ENCODE data around the gene DSC1. TPM values are rescaled to one million over a fixed set of nuclear protein-coding genes. Genes with fewer than 3 reads are reported as not detected.

The DSC1 gene
- total and polyA plus RNA-seq, 12 donors: not detected

DNA sequence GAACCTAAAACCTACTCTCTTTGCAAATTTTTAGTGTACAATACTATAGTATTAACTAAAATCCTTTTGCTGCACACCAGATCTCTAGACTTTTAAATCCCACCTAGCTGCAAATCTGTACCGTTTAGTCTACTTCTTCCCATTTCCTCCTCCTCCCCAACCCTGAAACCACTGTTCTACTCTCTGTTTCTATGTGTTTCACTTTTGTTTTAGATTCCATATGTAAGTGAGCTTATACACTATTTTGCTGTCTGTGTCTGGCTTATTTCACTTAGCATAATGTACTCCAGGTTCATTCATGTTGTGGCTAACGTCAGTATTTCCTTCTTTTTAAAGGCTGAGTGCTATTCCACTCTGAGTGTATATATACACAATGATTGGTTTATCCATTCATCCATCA is 42.1 kb downstream of the DSC1 start:
- DNase-seq: no peak
- no peaks in the 10 kb centered on the region for H3K36me3 ChIP-seq (replicated peaks in 1 of 2)
- H3K27me3 ChIP-seq: no peaks in the 10 kb centered on the region
- H3K9me3 ChIP-seq (replicated peaks in 1 of 3): no peaks in the 10 kb centered on the region
- H3K4me1 ChIP-seq (replicated peaks in 1 of 2): no peaks in the 10 kb centered on the region
- 52 to 64% (median 60%) methylated on average over 2 of the region's 2 CpGs for WGBS, 4 donors
- no peak overlapping the region for H3K27ac ChIP-seq
- intact Hi-C loops (cut with DNase I): no loop called here
- no peak overlapping the region for H3K4me3 ChIP-seq
- TF ChIP-seq POLR2A (IDR thresholded peaks at IDR 0.05): no peak
- no peak for TF ChIP-seq CTCF (IDR thresholded peaks at IDR 0.05)

- Histone ChIP-seq H3K4me1 (replicated peaks in 1 of 2) (no peaks in the 10 kb centered on the region), H3K36me3 (replicated peaks in 1 of 2) (no peaks in the 10 kb centered on the region), H3K27me3 (no peaks in the 10 kb centered on the region), H3K9me3 (replicated peaks in 1 of 3) (no peaks in the 10 kb centered on the region), H3K27ac (no peak overlapping the region), H3K4me3 (no peak overlapping the region)
- TF ChIP-seq POLR2A (IDR thresholded peaks at IDR 0.05): no peak
- no peak for TF ChIP-seq CTCF (IDR thresholded peaks at IDR 0.05)
- WGBS, 4 donors: 53 to 67% (median 56%) methylated on average over 2 of the region's 2 CpGs
- DNase-seq: no peak
- intact Hi-C loops (cut with DNase I): no loop called here
Observed at GRCh38 chr18:31116853-31117595, 45.6 kb downstream of the DSC1 start.

DNA sequence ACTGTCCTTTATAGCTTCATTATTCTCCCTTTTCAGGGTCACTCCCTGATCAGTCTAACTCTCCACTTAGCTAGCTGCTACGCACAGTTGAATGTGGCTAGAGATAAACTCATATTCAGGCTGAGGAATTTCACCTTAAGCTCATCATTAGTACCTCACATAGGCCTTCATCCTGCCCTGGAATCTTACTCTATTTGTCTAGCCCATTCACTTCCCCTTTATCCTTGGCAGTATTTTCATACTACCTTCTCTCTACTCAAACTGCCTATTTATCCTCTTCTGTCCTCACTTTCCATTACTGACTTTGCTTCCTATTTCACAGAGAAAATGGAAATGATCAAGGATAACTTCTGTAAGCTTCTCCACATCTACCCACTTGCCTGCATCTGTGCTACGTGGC is 49.9 kb downstream of the DSC1 start:
- no peak for TF ChIP-seq CTCF (IDR thresholded peaks at IDR 0.05)
- no peak for TF ChIP-seq POLR2A (IDR thresholded peaks at IDR 0.05)
- intact Hi-C loops (cut with DNase I): no loop called here
- H3K4me1 ChIP-seq (replicated peaks in 1 of 2): no peaks in the 10 kb centered on the region
- H3K4me3 ChIP-seq: no peak overlapping the region
- no peaks in the 10 kb centered on the region for H3K36me3 ChIP-seq (replicated peaks in 1 of 2)
- no peaks in the 10 kb centered on the region for H3K27me3 ChIP-seq
- no peaks in the 10 kb centered on the region for H3K9me3 ChIP-seq (replicated peaks in 1 of 3)
- no peak overlapping the region for H3K27ac ChIP-seq
- DNase-seq: no peak
- WGBS, 4 donors: 71 to 78% (median 77%) methylated on average over 2 of the region's 2 CpGs

- TF ChIP-seq CTCF (IDR thresholded peaks at IDR 0.05) (no peak), POLR2A (IDR thresholded peaks at IDR 0.05) (no peak)
- H3K4me1 ChIP-seq (replicated peaks in 1 of 2): no peaks in the 10 kb centered on the region
- H3K27ac ChIP-seq: no peak overlapping the region
- no peak overlapping the region for H3K4me3 ChIP-seq
- intact Hi-C loops (cut with DNase I): no loop called here
- no peaks in the 10 kb centered on the region for H3K36me3 ChIP-seq (replicated peaks in 1 of 2)
- DNase-seq: no peak
- H3K27me3 ChIP-seq: no peaks in the 10 kb centered on the region
- no peaks in the 10 kb centered on the region for H3K9me3 ChIP-seq (replicated peaks in 1 of 3)
- WGBS, 4 donors: 69 to 85% (median 80%) methylated on average over 3 of the region's 3 CpGs
Observed at GRCh38 chr18:31105733-31106132, 56.9 kb downstream of the DSC1 start.

Measured in adrenal gland (tissue), 12 donors.